GM23248 (cell line): ENCODE data around the gene HOXA4. TPM values are rescaled to one million over a fixed set of nuclear protein-coding genes. Genes with fewer than 3 reads are reported as not detected.

Experiments
- DNase-seq: peaks from one replicate; pipeline ENCODE4 v3.0.0-alpha.2; 2015
- H2AFZ ChIP-seq: fragments of 200-600 bp; sonication (generic); 2 replicates; pipeline ENCODE4 v1.6.1; 2016; ENCODE audit warnings: antibody characterized with exemption
- H3F3A ChIP-seq: fragments of 200-600 bp; sonication (generic); 2 replicates; pipeline ENCODE4 v1.6.1; 2016; ENCODE audit warnings: mild to moderate bottlenecking, antibody characterized with exemption, mixed run types; ENCODE audit not compliant: insufficient read depth
- H3K27ac ChIP-seq: fragments of 200-600 bp; sonication (generic); 2 replicates; pipeline ENCODE4 v1.5.1; 2016; ENCODE audit warnings: mild to moderate bottlenecking
- H3K27me3 ChIP-seq: fragments of 200-600 bp; sonication (generic); replicated peaks from 2 replicates; pipeline ENCODE4 v1.6.1; 2016; ENCODE audit warnings: mild to moderate bottlenecking; ENCODE audit not compliant: insufficient read depth
- H3K36me3 ChIP-seq: fragments of 200-600 bp; sonication (generic); 2 replicates; pipeline ENCODE4 v1.6.1; 2016; ENCODE audit warnings: low read depth, mild to moderate bottlenecking
- H3K4me1 ChIP-seq: fragments of 200-600 bp; sonication (generic); 2 replicates; pipeline ENCODE4 v1.6.1; 2016; ENCODE audit warnings: mild to moderate bottlenecking; ENCODE audit not compliant: insufficient read depth
- H3K4me2 ChIP-seq: fragments of 200-600 bp; sonication (generic); one replicate; pipeline ENCODE4 v1.6.1; 2016; ENCODE audit warnings: mild to moderate bottlenecking; ENCODE audit not compliant: unreplicated experiment
- H3K4me3 ChIP-seq: fragments of 200-600 bp; sonication (generic); 2 replicates; pipeline ENCODE4 v1.5.1; 2016; ENCODE audit warnings: mild to moderate bottlenecking
- H3K79me2 ChIP-seq: fragments of 200-600 bp; sonication (generic); 2 replicates; pipeline ENCODE4 v1.6.1; 2016; ENCODE audit warnings: mild to moderate bottlenecking; ENCODE audit not compliant: insufficient read depth
- H3K9ac ChIP-seq: fragments of 200-600 bp; sonication (generic); 2 replicates; pipeline ENCODE4 v1.6.1; 2016; ENCODE audit warnings: mild to moderate bottlenecking
- H3K9me2 ChIP-seq: fragments of 200-600 bp; sonication (generic); 2 replicates; pipeline ENCODE4 v1.6.1; 2016; ENCODE audit warnings: mixed run types, mild to moderate bottlenecking, moderate library complexity; ENCODE audit not compliant: insufficient read depth
- H3K9me3 ChIP-seq: fragments of 200-600 bp; sonication (generic); one replicate; pipeline ENCODE4 v1.6.1; 2017; ENCODE audit warnings: low read depth
- H4K20me1 ChIP-seq: fragments of 200-600 bp; sonication (generic); 2 replicates; pipeline ENCODE4 v1.6.0; 2016; ENCODE audit not compliant: insufficient read depth
- EZH2 ChIP-seq: fragments of 200-600 bp; sonication (generic); IDR thresholded peaks from 2 replicates; pipeline ENCODE4 v1.6.1; 2018; ENCODE audit warnings: antibody characterized with exemption, mild to moderate bottlenecking; ENCODE audit not compliant: insufficient read depth, poor library complexity, severe bottlenecking
- EZH2phosphoT487 ChIP-seq: fragments of 200-600 bp; sonication (generic); IDR thresholded peaks from 2 replicates; pipeline ENCODE4 v1.6.1; 2018; ENCODE audit warnings: antibody characterized with exemption, moderate library complexity, mild to moderate bottlenecking, low read depth; ENCODE audit not compliant: insufficient read depth
- WGBS, 2 experiments: methylation state at CpG; one replicate each; pipeline ENCODE4 v1.1.6; 2015 to 2017; ENCODE audit warnings: low lambda C conversion rate in 2 of 2, low coverage in 1 of 2; ENCODE audit errors: missing lambda C conversion rate in 2 of 2; 5-methylcytosine and 5-hydroxymethylcytosine counted together
- in situ Hi-C: fragments of 300-500 bp; cut with MboI; formaldehyde crosslinking; loops from 2 replicates; pipeline ENCODE4 v1.15.0; 2020
- polyA plus RNA-seq: library from polyadenylated mRNA; unstranded; fragments of >200 nt; fragmentation: Nextera tagmentation; extraction: Ambion mirVana; gene quantifications from 2 replicates; pipeline ENCODE4 v1.2.1, GENCODE V29; 2016
- total RNA-seq: library from RNA; depleted of rRNA; stranded (reverse); fragments of >200 nt; shearing (Covaris generic); gene quantifications from 2 replicates; pipeline ENCODE4 v1.2.3, GENCODE V29; 2014

The HOXA4 gene
- total and polyA plus RNA-seq, 2 experiments from 2014 or later = 1.8 to 3.1 TPM

- peaks cover 21% of the 10 kb centered on the region for H3K36me3 ChIP-seq
- no peak overlapping the region for H3K4me3 ChIP-seq
- H2AFZ ChIP-seq = no peak overlapping the region
- no peaks in the 10 kb centered on the region for H3K9me2 ChIP-seq
- H3K79me2 ChIP-seq = peaks cover 47% of the 10 kb centered on the region
- no peak for DNase-seq
- no peak overlapping the region for H3K9ac ChIP-seq
- no peak for TF ChIP-seq EZH2
- no peak for TF ChIP-seq EZH2phosphoT487
- H4K20me1 ChIP-seq = no peaks in the 10 kb centered on the region
- H3K9me3 ChIP-seq = no peaks in the 10 kb centered on the region
- in situ Hi-C loops = loop anchor here (10.0 kb wide), 1 partner anchor 247 kb away; no protein-coding TSS in a partner anchor
- no peak overlapping the region for H3K27ac ChIP-seq
- peaks cover 21% of the 10 kb centered on the region for H3F3A ChIP-seq
- 72 to 80% methylated on average over 28 to 39 of the region's 39 CpGs for WGBS, 2 experiments
- H3K4me2 ChIP-seq = no peak overlapping the region
- peaks cover 8% of the 10 kb centered on the region; the same call in 1 of the 2 replicates for H3K4me1 ChIP-seq
- H3K27me3 ChIP-seq = no peaks in the 10 kb centered on the region
These were observed 28.5 kb downstream of the HOXA4 start for GRCh38 chr7:27101957-27102580.

GRCh38 chr7:27101171-27101956, 29.2 kb downstream of the HOXA4 start:
- Histone ChIP-seq H3K27me3 (no peaks in the 10 kb centered on the region), H3K9ac (no peak overlapping the region), H3K9me3 (no peaks in the 10 kb centered on the region), H3K4me2 (no peak overlapping the region), H3F3A (peaks cover 22% of the 10 kb centered on the region), H3K27ac (no peak overlapping the region), H3K9me2 (no peaks in the 10 kb centered on the region), H3K79me2 (peaks cover 54% of the 10 kb centered on the region), H3K4me3 (no peak overlapping the region), H2AFZ (no peak overlapping the region), H4K20me1 (no peaks in the 10 kb centered on the region), H3K4me1 (peaks cover 8% of the 10 kb centered on the region; the same call in 1 of the 2 replicates), H3K36me3 (peaks cover 18% of the 10 kb centered on the region)
- TF ChIP-seq EZH2 (no peak), EZH2phosphoT487 (no peak)
- WGBS, 2 experiments = 95 to 97% methylated on average over 25 of the region's 25 CpGs
- DNase-seq = no peak
- in situ Hi-C loops = loop anchor here (10.0 kb wide), 1 partner anchor 247 kb away; no protein-coding TSS in a partner anchor

DNA sequence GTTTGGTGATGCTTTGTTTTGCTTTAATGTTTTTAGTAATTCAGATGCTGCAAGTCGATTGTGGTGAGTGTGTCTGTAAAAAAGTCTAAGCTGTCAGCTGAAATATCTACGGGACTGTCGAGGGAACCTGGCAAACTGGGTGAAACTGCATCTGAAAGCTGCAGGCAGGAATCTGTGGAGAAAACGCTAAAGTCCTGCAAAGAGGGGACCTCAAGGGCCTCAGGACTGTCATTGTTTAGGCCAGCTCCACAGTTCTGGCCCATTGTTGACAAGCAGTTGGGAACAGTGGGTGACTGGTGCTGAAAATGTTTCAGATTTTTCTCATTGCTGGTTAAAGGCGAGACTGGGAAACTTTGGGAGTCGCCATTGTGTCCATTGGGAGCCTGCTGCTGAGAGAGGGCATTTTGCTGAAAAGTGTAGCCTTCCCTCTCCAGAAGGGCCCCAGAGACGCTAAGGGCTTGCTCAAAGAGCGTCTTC, 29.8 kb downstream of the HOXA4 start:
- H3K27me3 ChIP-seq = no peaks in the 10 kb centered on the region
- H3K9ac ChIP-seq = no peak overlapping the region
- H3K27ac ChIP-seq = no peak overlapping the region

DNA sequence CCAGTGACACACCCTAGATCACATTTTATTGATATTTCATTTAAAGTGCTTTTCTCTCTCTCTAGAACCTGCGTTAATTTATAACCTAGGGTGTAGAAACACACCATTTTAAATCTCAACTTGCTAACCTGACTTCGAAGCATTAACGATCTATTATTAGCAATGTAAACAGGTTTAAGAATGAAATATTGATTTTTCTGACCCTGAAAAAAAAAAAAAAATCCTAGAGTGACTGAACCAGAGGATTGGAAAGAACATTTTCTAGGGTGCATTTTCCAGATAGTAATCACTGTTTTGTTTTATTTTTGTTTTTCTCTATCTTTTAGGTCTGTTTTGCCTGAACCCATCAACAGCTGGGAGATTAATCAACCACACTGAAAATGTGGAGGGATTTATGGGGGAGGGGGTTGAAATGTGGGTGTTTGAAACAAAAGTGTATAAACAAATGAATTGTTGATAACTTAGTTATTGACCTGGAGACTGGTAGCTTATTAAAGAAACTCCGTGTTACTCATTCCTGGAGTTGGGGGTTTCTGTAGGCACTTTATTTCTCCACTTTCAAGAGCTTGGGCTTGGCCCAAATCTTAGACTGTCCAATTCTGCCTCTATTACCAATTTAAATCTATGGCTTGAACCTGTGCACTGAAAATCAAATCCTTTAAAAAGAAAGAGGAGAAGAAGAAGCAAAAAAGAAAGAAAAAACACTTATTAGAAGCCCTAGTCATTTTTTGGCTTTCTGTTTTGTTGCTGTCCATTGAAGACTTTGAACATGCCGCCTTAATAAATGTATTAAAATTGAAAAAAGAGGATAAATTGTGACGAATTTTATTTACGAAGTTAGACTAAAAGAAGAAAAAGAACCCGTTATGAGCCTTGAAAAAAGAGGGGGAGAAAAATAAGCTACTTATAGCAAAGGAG, 30.8 kb downstream of the HOXA4 start:
- no peak overlapping the region for H3K9ac ChIP-seq
- in situ Hi-C loops = loop anchor here (10.0 kb wide), 1 partner anchor 245 kb away; no protein-coding TSS in a partner anchor
- H3K27me3 ChIP-seq = no peaks in the 10 kb centered on the region
- H3K4me2 ChIP-seq = peak overlapping the region; percentile 99
- TF ChIP-seq EZH2phosphoT487 = no peak
- TF ChIP-seq EZH2 = no peak
- H3K36me3 ChIP-seq = peaks cover 18% of the 10 kb centered on the region
- peaks cover 61% of the 10 kb centered on the region for H3K79me2 ChIP-seq
- 91 to 92% methylated on average over 8 of the region's 8 CpGs for WGBS, 2 experiments
- H3K9me3 ChIP-seq = no peaks in the 10 kb centered on the region
- peak overlapping the region; percentile 80; the same call in 1 of the 2 replicates for H3K4me3 ChIP-seq
- DNase-seq = no peak
- no peaks in the 10 kb centered on the region for H4K20me1 ChIP-seq
- no peak overlapping the region for H2AFZ ChIP-seq
- H3F3A ChIP-seq = peaks cover 22% of the 10 kb centered on the region
- no peak overlapping the region for H3K27ac ChIP-seq
- no peaks in the 10 kb centered on the region for H3K9me2 ChIP-seq
- peaks cover 13% of the 10 kb centered on the region for H3K4me1 ChIP-seq

More for the DNA sequence above, 29.8 kb downstream of the HOXA4 start:
- peaks cover 8% of the 10 kb centered on the region; the same call in 1 of the 2 replicates for H3K4me1 ChIP-seq
- in situ Hi-C loops = loop anchor here (10.0 kb wide), 1 partner anchor 246 kb away; no protein-coding TSS in a partner anchor
- no peak overlapping the region for H3K4me3 ChIP-seq
- TF ChIP-seq EZH2 (no peak), EZH2phosphoT487 (no peak)
- peaks cover 55% of the 10 kb centered on the region for H3K79me2 ChIP-seq
- H3K4me2 ChIP-seq = no peak overlapping the region
- H2AFZ ChIP-seq = no peak overlapping the region
- H3F3A ChIP-seq = peaks cover 22% of the 10 kb centered on the region
- 95% methylated on average over 8 of the region's 8 CpGs for WGBS, 2 experiments
- DNase-seq = no peak
- H3K9me2 ChIP-seq = no peaks in the 10 kb centered on the region
- no peaks in the 10 kb centered on the region for H3K9me3 ChIP-seq
- H4K20me1 ChIP-seq = no peaks in the 10 kb centered on the region
- peaks cover 18% of the 10 kb centered on the region for H3K36me3 ChIP-seq
